K562 (cell line): ENCODE measurements around the gene TLN1. TPM values are rescaled to one million over a fixed set of nuclear protein-coding genes. Genes with fewer than 3 reads are reported as not detected.

Experiments
- CHD4 ChIP-seq: fragments of 200-600 bp; sonication (generic); IDR thresholded peaks from 3 replicates; pipeline ENCODE4 v1.6.1; 2012; ENCODE audit warnings: low read depth, mild to moderate bottlenecking, mixed read lengths, low read length, inconsistent platforms; ENCODE audit not compliant: insufficient read depth, insufficient replicate concordance, poor library complexity, severe bottlenecking
- PHF8 ChIP-seq: fragments of 200-600 bp; sonication (generic); IDR thresholded peaks from 2 replicates; pipeline ENCODE4 v1.6.1; 2012; ENCODE audit warnings: mixed run types, mild to moderate bottlenecking, inconsistent platforms, low read length, moderate library complexity, borderline replicate concordance
- REST ChIP-seq, 2 experiments: fragments of 450-650 bp; formaldehyde crosslinking in 1 of 2; IDR thresholded peaks; 2 replicates each; pipeline versions ENCODE4 v1.4.0 to v1.6.1; 2014 to 2020; ENCODE audit warnings: mild to moderate bottlenecking in 2 of 2, borderline replicate concordance in 1 of 2, low read depth in 1 of 2
- SP2 ChIP-seq: IDR thresholded peaks from 2 replicates; pipeline ENCODE4 v1.6.1; 2011; ENCODE audit warnings: mild to moderate bottlenecking, low read depth, low read length, moderate library complexity; ENCODE audit not compliant: poor library complexity, severe bottlenecking; ENCODE audit errors: extremely low read depth
- U2AF2 ChIP-seq: fragments of 200-400 bp; formaldehyde crosslinking; optimal IDR thresholded peaks from 2 replicates; pipeline ENCODE3; 2017; ENCODE audit warnings: low read depth, mild to moderate bottlenecking, low read length
- ZBTB11 ChIP-seq, 3 experiments: fragments of 200-800 bp in 1 of 3; fragments of 250-450 bp in 1 of 3; fragments of 450-650 bp in 1 of 3; sonication (Bioruptor Pico) in 1 of 3; sonication (Bioruptor generic) in 1 of 3; formaldehyde crosslinking in 1 of 3; IDR thresholded peaks; 2 replicates each; pipeline versions ENCODE4 v1.6.1 to v1.8.0; 2016 to 2022; ENCODE audit warnings: mild to moderate bottlenecking in 2 of 3, missing genetic modification characterization in 2 of 3, missing compliant biosample characterization in 1 of 3, moderate library complexity in 1 of 3
- ZBTB12 ChIP-seq: fragments of 250-450 bp; sonication (Bioruptor Pico); IDR thresholded peaks from 2 replicates; pipeline ENCODE4 v1.4.0; 2020
- ZNF408 ChIP-seq: fragments of 250-450 bp; sonication (Bioruptor Pico); IDR thresholded peaks from 2 replicates; pipeline ENCODE4 v1.4.0; 2020; ENCODE audit warnings: low read depth, mild to moderate bottlenecking, moderate library complexity
- ZNF785 ChIP-seq: fragments of 250-450 bp; sonication (Bioruptor Pico); IDR thresholded peaks from 2 replicates; pipeline ENCODE4 v1.4.0; 2020; ENCODE audit warnings: mild to moderate bottlenecking
- polyA plus RNA-seq, 8 experiments: library from polyadenylated mRNA; depleted of rRNA in 4 of 8; stranded (reverse) in 5 of 8; unstranded in 3 of 8; fragments of >200 nt; fragmentation: Nextera tagmentation in 2 of 8; fragmentation: Illumina TruSeq in 1 of 8; extraction: Ambion mirVana in 2 of 8; extraction: Trizol in 1 of 8; gene quantifications; 2 replicates each; pipeline versions ENCODE4 v1.2.1 to v1.2.3, GENCODE V29; 2011 to 2014; ENCODE audit warnings: inconsistent platforms in 1 of 8, missing spikeins in 1 of 8
- total RNA-seq, 7 experiments: library from RNA; depleted of rRNA in 6 of 7; stranded (reverse); fragments of >200 nt in 6 of 7; fragmentation: Illumina TruSeq in 2 of 7; extraction: Trizol in 2 of 7; gene quantifications; 2 replicates each; pipeline versions ENCODE4 v1.2.1 to v1.2.3, GENCODE V29; 2011 to 2021; ENCODE audit warnings: low replicate concordance in 1 of 7

The TLN1 gene
- total and polyA plus RNA-seq, 9 of the 15 experiments (the other 6 are each of a cell fraction or from before 2014, with no cell fraction given): 3.6 to 240 (median 54.8) TPM

GRCh38 chr9:35732185-35732799, at the start of gene TLN1, which contains the start of gene CREB3 (continued):
- peak; percentile 66 for TF ChIP-seq REST (IDR thresholded peaks at IDR 0.05; ENCODE audit: borderline replicate concordance)
- TF ChIP-seq REST (CRISPR knock-in tag; IDR thresholded peaks at IDR 0.05; ENCODE audit: low read depth): no peak
- TF ChIP-seq PHF8: peak; percentile 55; the same call in 1 of the 2 replicates
- no peak for TF ChIP-seq ZNF408
- peak; percentile 73 for TF ChIP-seq ZBTB12 (CRISPR knock-in tag)
- TF ChIP-seq CHD4: no peak
- TF ChIP-seq SP2: peak; percentile 97
- no peak for TF ChIP-seq ZNF785 (CRISPR knock-in tag)
- peak; percentile 53 to 96 (median 79); a peak in 5 of 6 replicates for TF ChIP-seq ZBTB11 (CRISPR knock-in tag; IDR thresholded peaks at IDR 0.05)
- no peak for TF ChIP-seq U2AF2
